MM.1S (cell line): ENCODE measurements around the gene MPND.

Experiments used
- CTCF ChIP-seq: fragments of 300-600 bp; sonication (generic); IDR thresholded peaks from 2 replicates; pipeline ENCODE4 v1.5.1; 2016; ENCODE audit warnings: antibody characterized with exemption, low read length, mixed read lengths
- EZH2phosphoT487 ChIP-seq: fragments of 300-600 bp; sonication (generic); IDR thresholded peaks from 2 replicates; pipeline ENCODE4 v1.6.1; 2018; ENCODE audit warnings: antibody characterized with exemption, low read length

GRCh38 chr19:4318460-4318859 is 24.9 kb upstream of the MPND start:
- no peak for TF ChIP-seq CTCF
- TF ChIP-seq EZH2phosphoT487, result no peak
